HEK293T (cell line): ENCODE data around the gene IL1RAPL1.

Experiments
- CTCF ChIA-PET: fragments of 350-600 bp; formaldehyde crosslinking; extraction: SDS; loops from one replicate; lab custom pipeline; 2021; ENCODE audit warnings: antibody characterized with exemption, inconsistent platforms; lab: Yijun Ruan, JAX
- POLR2A ChIA-PET: fragments of 350-600 bp; formaldehyde crosslinking; extraction: SDS; loops from one replicate; lab custom pipeline; 2020; ENCODE audit warnings: antibody characterized with exemption, inconsistent platforms; lab: Yijun Ruan, JAX
- DNase-seq: peaks from one replicate; pipeline ENCODE4 v3.0.0; 2012; ENCODE audit warnings: mixed read lengths; ENCODE audit errors: extremely low spot score
- ARNT ChIP-seq: fragments of 450-650 bp; IDR thresholded peaks from 2 replicates; pipeline ENCODE4 v1.6.1; 2017; ENCODE audit warnings: mild to moderate bottlenecking
- BHLHE40 ChIP-seq: fragments of 450-650 bp; IDR thresholded peaks from 2 replicates; pipeline ENCODE4 v1.6.1; 2016; ENCODE audit warnings: mild to moderate bottlenecking, moderate library complexity, borderline replicate concordance
- CTBP1 ChIP-seq: fragments of 450-650 bp; IDR thresholded peaks from 2 replicates; pipeline ENCODE4 v1.6.1; 2016; ENCODE audit warnings: borderline replicate concordance
- ELF4 ChIP-seq: fragments of 450-650 bp; IDR thresholded peaks from 2 replicates; pipeline ENCODE4 v1.6.1; 2017; ENCODE audit warnings: antibody characterized with exemption
- FOXA1 ChIP-seq: fragments of 450-650 bp; IDR thresholded peaks from 2 replicates; pipeline ENCODE4 v1.6.1; 2016; ENCODE audit warnings: mild to moderate bottlenecking
- FOXK2 ChIP-seq: fragments of 450-650 bp; IDR thresholded peaks from 2 replicates; pipeline ENCODE4 v1.6.1; 2016; ENCODE audit warnings: mild to moderate bottlenecking
- FOXM1 ChIP-seq: fragments of 450-650 bp; IDR thresholded peaks from 2 replicates; pipeline ENCODE4 v1.6.1; 2017; ENCODE audit warnings: mild to moderate bottlenecking, borderline replicate concordance
- HDGF ChIP-seq: fragments of 450-650 bp; IDR thresholded peaks from 2 replicates; pipeline ENCODE4 v1.6.1; 2017; ENCODE audit warnings: antibody characterized with exemption, borderline replicate concordance
- L3MBTL2 ChIP-seq: fragments of 450-650 bp; conservative IDR thresholded peaks from 2 replicates; pipeline ENCODE4 v1.6.1; 2016; ENCODE audit warnings: mild to moderate bottlenecking
- LEF1 ChIP-seq: fragments of 450-650 bp; IDR thresholded peaks from 2 replicates; pipeline ENCODE4 v1.6.1; 2017; ENCODE audit warnings: mild to moderate bottlenecking, borderline replicate concordance
- NFRKB ChIP-seq: fragments of 450-650 bp; IDR thresholded peaks from 2 replicates; pipeline ENCODE4 v1.6.1; 2016; ENCODE audit warnings: mild to moderate bottlenecking, moderate library complexity
- PKNOX1 ChIP-seq: fragments of 450-650 bp; IDR thresholded peaks from 2 replicates; pipeline ENCODE4 v1.6.1; 2016
- SP1 ChIP-seq: fragments of 450-650 bp; IDR thresholded peaks from 2 replicates; pipeline ENCODE4 v1.6.1; 2017
- SUZ12 ChIP-seq: fragments of 450-650 bp; IDR thresholded peaks from 2 replicates; pipeline ENCODE4 v1.6.1; 2016; ENCODE audit warnings: mild to moderate bottlenecking
- TARDBP ChIP-seq: fragments of 450-650 bp; IDR thresholded peaks from 2 replicates; pipeline ENCODE4 v1.6.1; 2016
- ZNF384 ChIP-seq: fragments of 450-650 bp; IDR thresholded peaks from 2 replicates; pipeline ENCODE4 v1.6.1; 2016

The IL1RAPL1 gene

GRCh38 chrX:29545878-29546277, 958.6 kb downstream of the IL1RAPL1 start:
- no peak for DNase-seq
- CTCF ChIA-PET, result no interaction called here
- POLR2A ChIA-PET, result no interaction called here
- TF ChIP-seq CTBP1 (no peak), NFRKB (no peak), LEF1 (no peak), TARDBP (no peak), FOXM1 (no peak), SUZ12 (no peak), L3MBTL2 (no peak), ELF4 (no peak), BHLHE40 (no peak), HDGF (no peak), FOXK2 (no peak), FOXA1 (no peak), SP1 (no peak), ARNT (no peak), PKNOX1 (no peak), ZNF384 (no peak)

- POLR2A ChIA-PET, result no interaction called here
- no peak for DNase-seq
- TF ChIP-seq PKNOX1, result no peak
- TF ChIP-seq SP1, result no peak
- TF ChIP-seq SUZ12, result no peak
- TF ChIP-seq ELF4, result no peak
- CTCF ChIA-PET, result no interaction called here
Measured at GRCh38 chrX:29547877-29548276, 960.6 kb downstream of the IL1RAPL1 start.

- DNase-seq, result no peak
- TF ChIP-seq L3MBTL2, result no peak
- no peak for TF ChIP-seq HDGF
- no peak for TF ChIP-seq ZNF384
- no peak for TF ChIP-seq FOXM1
- no peak for TF ChIP-seq TARDBP
- no peak for TF ChIP-seq LEF1
- no peak for TF ChIP-seq FOXK2
- no peak for TF ChIP-seq CTBP1
- no peak for TF ChIP-seq PKNOX1
- TF ChIP-seq BHLHE40, result no peak
- ChIA-PET POLR2A (no interaction called here), CTCF (no interaction called here)
Measured at GRCh38 chrX:29553542-29553941, 966.3 kb downstream of the IL1RAPL1 start.

GRCh38 chrX:29555465-29556091, 968.3 kb downstream of the IL1RAPL1 start:
- POLR2A ChIA-PET, result no interaction called here
- TF ChIP-seq TARDBP (no peak), NFRKB (no peak), L3MBTL2 (no peak)
- CTCF ChIA-PET, result interaction anchor here (0.7 kb wide), 1 partner anchor 77 kb away, joined by 3 read pairs; no protein-coding TSS in a partner anchor
- DNase-seq, result no peak

- POLR2A ChIA-PET, result no interaction called here
- no peak for TF ChIP-seq LEF1
- no peak for TF ChIP-seq SUZ12
- no peak for TF ChIP-seq FOXA1
- TF ChIP-seq SP1, result no peak
- no peak for TF ChIP-seq ELF4
- TF ChIP-seq L3MBTL2, result no peak
- no peak for TF ChIP-seq NFRKB
- no peak for TF ChIP-seq ZNF384
- DNase-seq, result no peak
- CTCF ChIA-PET, result no interaction called here
Measured at GRCh38 chrX:29560065-29560464, 972.8 kb downstream of the IL1RAPL1 start.

GRCh38 chrX:29561417-29561816, 974.2 kb downstream of the IL1RAPL1 start:
- TF ChIP-seq SUZ12 (no peak), NFRKB (no peak), ARNT (no peak), SP1 (no peak), FOXM1 (no peak)
- ChIA-PET POLR2A (no interaction called here), CTCF (no interaction called here)
- DNase-seq, result no peak

- DNase-seq, result no peak
- POLR2A ChIA-PET, result no interaction called here
- CTCF ChIA-PET, result no interaction called here
- no peak for TF ChIP-seq SUZ12
Measured at GRCh38 chrX:29580560-29580959, 993.3 kb downstream of the IL1RAPL1 start.
